NCI-H2107 treated with DMSO at 0.1 percent for 48 hours (cell line): Measurements from ENCODE around the gene SLC6A9.
A peak's percentile ranks its signal among the peaks of the same experiment; 100 is the strongest.

ENCODE experiments used
- DNase-seq: peaks from one replicate; lab custom pipeline; 2025; ENCODE audit not compliant: unreplicated experiment; lab: John Stamatoyannopoulos, UW

The SLC6A9 gene

GRCh38 chr1:44029911-44030604, 1.2 kb downstream of the SLC6A9 start:
- DNase-seq, result peak; percentile 79

GRCh38 chr1:44029260-44029910, 1.9 kb downstream of the SLC6A9 start:
- peak; percentile 76 for DNase-seq

- no peak for DNase-seq
Observed at GRCh38 chr1:44027320-44027719, 3.9 kb downstream of the SLC6A9 start.

- DNase-seq, result no peak
Observed at GRCh38 chr1:44025816-44026215, 5.4 kb downstream of the SLC6A9 start.

- no peak for DNase-seq
Observed at GRCh38 chr1:44024903-44025525, 6.2 kb downstream of the SLC6A9 start.

- no peak for DNase-seq
Observed at GRCh38 chr1:44024031-44024902, 7.0 kb downstream of the SLC6A9 start.

GRCh38 chr1:44021581-44022321, 9.5 kb downstream of the SLC6A9 start:
- no peak for DNase-seq

GRCh38 chr1:44021156-44021555, 10.1 kb downstream of the SLC6A9 start:
- no peak for DNase-seq

- no peak for DNase-seq
Observed at GRCh38 chr1:44020464-44020863, 10.8 kb downstream of the SLC6A9 start.

- DNase-seq, result no peak
Observed at GRCh38 chr1:44019466-44019948, 11.8 kb downstream of the SLC6A9 start.

GRCh38 chr1:44016890-44017400, 14.3 kb downstream of the SLC6A9 start:
- DNase-seq, result no peak

GRCh38 chr1:44016041-44016889, 15.0 kb downstream of the SLC6A9 start:
- no peak for DNase-seq

GRCh38 chr1:44015206-44015605, 16.1 kb downstream of the SLC6A9 start:
- DNase-seq, result no peak

GRCh38 chr1:44014365-44015104, 16.7 kb downstream of the SLC6A9 start:
- no peak for DNase-seq

GRCh38 chr1:44013949-44014348, 17.3 kb downstream of the SLC6A9 start:
- DNase-seq, result no peak

GRCh38 chr1:44012941-44013609, 18.2 kb downstream of the SLC6A9 start:
- no peak for DNase-seq

GRCh38 chr1:44012404-44012803, 18.9 kb downstream of the SLC6A9 start:
- no peak for DNase-seq

GRCh38 chr1:44010935-44011471, 20.3 kb downstream of the SLC6A9 start:
- no peak for DNase-seq
